GM20431 (cell line): ENCODE results near the gene CDH18.

Experiments used
- in situ Hi-C: fragments of 300-500 bp; cut with MseI, MboI; formaldehyde crosslinking; loops from one replicate; pipeline ENCODE4 v1.15.0; 2020; ENCODE audit warnings: low sequenced_read_pairs; ENCODE audit not compliant: unreplicated experiment

CDH18 gene

DNA sequence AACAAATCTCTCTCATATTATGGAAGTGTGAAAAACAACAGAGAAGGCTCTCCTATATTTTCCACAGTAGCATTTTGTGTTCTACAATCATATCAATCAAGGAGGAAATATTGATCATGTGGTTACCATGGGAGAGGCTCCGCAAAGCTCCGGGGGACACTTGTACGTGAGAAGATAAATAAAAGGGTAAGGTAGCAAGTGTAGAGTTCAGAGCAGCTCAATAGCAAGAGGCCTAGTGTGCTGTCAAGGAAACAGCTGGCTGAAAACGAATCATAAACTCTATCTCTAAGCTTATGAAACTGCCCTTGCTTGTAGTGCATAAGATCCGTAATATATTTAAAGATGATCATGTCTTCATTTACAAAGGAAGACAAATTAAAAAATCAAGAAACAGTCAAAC lies 57.5 kb downstream of the CDH18 start:
- in situ Hi-C loops, result no loop called here

DNA sequence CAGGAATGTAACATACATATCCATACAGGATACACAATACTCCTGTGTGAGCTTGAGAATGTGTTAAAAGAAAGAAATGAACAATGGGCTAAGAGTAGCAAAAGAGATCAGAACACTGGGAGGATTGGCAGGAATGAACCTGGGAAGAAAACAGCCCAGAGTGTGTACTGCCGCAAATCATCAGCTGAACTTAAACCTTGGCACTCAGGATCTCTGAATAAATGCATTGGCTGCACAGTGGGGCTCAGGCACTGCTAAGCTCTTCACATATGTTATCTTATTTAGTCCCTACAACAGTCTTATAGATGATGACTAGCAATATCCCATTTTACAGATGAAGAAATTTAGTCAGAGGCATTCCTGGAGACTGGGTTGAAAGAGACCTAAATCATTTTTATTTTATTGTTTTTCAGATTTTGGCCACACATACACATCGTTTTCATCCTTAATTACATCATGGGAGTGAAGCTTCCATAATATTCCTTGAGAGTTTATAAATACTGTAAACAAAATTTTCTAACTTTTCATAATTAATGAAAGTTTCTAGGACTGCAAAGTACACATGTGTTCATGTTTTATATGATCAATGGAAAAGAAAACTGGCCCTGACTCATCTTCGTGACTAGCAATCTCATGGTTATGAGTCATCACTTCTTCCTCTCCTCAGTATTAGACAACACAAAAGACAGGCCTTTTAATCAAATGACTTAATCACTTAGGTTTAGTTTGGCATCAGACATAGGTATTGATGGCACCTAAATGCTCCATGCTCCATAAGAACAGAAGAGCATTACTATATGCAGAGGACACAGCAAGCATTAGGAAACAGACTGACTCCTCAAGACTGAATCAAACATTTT lies 59.2 kb downstream of the CDH18 start:
- in situ Hi-C loops, result no loop called here

DNA sequence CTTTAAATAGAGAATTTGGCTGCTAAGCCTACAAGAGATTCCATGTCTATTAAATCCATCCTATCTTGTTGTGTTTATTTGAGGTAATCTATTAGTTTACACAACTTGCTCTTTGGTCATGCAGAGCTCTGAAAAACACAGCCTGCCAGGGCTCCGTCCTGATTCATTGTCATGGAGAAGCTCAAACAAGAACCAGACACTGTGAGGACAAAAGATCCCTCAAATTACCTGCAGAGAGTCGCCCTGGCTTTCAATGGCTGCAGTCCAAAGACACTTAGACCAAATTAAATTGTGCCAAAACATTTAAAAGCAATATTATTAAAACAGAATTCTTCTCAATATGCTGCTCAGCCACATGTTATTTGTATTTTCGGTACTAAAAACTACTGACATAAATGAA lies 60.1 kb downstream of the CDH18 start:
- in situ Hi-C loops, result no loop called here

DNA sequence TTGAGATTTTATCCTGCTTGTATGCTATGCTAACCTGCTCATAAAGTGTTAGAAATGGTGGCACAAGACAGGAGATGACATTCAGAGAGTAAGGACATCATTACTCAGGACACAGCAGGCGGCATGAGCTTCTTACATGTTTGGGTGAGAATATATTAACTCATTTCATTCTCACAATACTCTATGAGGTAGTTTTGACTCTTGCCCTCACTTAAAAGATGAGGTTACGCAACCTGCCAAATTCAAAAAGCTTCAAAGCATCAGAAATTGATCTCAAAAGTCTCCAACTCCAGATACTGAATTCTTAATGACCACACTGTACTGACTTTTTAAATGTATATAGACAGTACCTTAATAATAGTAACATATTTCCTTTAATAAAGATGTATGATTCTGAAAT lies 60.8 kb downstream of the CDH18 start:
- in situ Hi-C loops, result no loop called here

DNA sequence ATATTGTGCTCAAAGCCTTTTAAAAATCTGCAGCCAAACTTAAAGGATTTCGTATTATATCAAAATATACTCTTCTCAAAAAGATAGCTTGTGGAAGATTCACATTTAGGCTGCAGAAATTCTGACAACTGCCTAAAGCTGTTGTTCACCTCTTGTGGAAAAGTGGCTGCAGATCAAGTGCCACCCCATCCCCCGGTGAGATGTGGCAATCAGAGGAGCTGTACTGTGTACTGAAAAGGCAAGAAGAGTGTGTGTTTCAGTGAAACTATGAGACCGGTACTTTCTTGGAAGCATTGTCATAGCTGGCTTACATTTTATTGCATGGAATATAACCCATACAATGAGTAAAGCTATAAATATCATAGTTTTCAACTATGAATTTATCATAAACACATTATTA lies 64.3 kb downstream of the CDH18 start:
- in situ Hi-C loops, result no loop called here

DNA sequence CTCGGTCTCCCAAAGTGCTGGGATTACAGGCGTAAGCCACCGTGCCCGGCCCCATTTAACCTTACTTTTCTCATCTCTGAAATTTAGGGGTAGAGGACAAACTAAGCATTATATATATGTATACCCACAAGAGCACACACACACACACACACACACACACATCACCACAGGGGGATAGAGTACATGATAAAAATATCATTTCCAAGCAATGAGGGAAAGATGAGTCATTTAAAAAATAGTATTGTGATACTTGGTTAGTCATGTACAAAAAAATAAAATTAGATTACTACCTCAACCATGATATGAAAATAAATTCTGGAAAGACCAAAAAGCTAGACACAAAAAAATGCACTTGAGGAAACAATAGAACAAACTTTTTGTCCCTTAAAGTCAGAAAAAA lies 67.2 kb downstream of the CDH18 start:
- in situ Hi-C loops, result no loop called here

DNA sequence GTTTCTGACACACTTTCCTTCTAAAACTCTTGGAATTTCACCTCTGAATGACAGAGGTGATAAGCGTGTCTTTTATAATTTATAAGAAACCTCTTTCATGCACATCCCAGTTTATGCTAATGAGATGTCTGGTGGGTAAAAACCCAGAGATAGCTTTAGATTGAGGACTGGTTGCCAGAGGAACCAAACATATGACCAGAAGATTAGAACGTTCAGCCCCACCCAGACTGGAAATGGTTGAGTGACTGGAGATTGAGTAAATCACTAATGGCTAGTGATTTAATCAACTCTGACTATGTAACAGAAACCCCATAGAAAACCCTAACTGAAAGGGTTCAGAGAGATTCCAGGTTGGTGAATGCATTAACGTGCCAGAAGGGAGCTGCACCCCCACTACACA lies 69.2 kb downstream of the CDH18 start:
- in situ Hi-C loops, result no loop called here

DNA sequence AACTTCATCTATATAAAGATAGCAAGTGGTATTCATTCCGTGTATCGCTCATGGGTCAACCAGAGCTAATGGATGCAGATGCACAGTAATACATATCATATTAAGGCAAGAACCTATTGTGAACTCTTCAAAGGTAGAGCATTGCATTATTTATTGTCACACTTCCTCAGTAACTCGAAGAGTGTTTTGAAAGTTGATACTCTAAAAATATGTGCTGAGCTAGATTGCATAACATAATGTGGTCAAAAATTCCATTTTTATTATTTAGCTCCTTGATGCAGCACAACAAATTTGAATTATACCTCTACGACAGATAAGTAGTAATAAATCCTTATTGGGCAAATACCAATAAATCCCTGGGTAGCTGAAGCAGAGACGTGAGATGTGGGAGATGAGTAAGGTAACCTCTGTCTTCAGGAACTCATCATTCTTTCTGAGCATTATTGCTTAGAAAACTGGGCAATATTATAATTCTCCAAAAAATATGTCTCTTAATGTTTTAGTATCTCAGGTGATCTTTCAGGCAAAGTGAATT lies 70.3 kb downstream of the CDH18 start:
- in situ Hi-C loops, result no loop called here

DNA sequence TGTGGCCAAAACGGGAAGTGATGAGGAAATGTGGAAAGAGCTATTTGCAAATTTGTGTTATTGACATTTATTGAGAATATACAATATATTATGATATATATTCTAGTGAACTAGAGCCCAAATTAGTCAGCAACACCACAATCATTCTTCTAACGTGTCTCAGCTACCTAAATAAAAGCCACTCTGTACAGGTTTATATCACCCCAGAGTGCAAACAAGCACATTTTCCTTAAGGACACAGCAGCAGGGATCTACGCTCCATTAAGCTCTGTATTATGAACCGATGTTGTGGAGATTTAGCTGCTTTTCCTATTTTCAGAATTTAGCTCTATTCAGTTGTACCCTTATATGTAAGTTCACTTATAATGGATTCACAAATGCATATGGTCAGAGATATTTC lies 77.9 kb downstream of the CDH18 start:
- in situ Hi-C loops, result no loop called here

DNA sequence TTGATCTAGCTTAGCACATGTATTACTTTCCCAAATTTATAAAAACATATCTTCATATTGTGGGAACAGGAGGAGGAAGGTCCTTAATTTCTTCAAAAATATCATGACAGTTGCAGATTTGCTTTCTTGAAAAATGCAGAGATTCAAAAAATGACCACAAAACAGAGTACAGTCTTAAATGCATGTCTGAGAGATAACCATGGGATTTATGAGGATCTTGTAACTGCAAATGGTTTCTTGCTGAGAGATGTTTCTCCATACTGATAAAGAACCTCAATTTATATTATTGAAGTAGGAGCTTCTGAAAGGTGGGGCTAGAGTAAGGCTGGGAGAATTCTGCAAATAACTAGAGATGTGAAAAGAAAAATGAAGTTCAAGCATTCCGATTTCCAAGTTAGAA lies 83.2 kb downstream of the CDH18 start:
- in situ Hi-C loops, result no loop called here

DNA sequence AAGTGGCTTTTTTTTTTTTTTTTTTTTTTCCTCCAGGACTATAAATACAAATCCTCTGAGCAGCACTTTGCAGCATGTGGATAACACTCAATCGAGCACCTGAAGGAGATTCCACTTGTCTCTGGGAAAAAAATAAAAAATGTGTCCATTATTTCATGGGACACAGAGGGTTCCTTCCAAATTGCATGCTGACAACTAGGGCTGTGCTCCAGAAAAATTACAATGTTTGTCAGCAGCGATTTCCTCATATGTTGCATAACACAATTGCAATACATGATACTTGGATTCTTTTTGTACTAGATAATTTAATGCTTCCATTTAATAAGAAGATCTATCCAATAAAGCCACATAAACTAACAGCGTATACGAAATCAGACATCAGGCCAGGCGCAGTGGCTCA lies 84.4 kb downstream of the CDH18 start:
- in situ Hi-C loops, result no loop called here

DNA sequence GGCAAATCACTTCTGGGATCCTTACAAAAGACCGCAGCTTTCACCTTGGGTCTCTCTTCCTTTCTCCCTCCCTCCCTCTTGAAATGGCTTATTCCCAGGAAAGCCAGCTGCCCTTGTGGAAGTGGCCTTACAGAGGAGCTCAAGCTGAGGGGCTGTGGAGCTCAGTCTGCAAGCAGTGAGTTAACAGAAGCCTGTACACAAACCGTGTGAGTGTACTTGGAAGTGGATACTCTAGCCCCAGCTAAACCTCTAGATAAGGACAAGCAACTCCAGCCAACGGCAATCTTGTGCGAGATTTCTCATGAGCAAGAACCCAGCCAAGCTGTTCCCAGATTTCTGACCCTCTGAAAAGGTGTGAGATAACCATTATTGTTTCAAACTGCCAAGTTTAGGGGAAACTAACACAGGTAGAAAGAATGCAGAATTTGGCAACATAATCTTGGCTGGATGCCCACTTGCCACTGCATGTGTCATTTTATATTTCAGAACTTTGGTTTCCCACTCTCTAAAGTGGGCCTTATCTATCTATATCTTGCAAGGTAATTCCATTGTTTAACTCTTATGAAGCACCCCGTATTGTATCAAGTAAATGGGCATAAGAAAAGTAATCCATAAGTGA lies 85.6 kb downstream of the CDH18 start:
- in situ Hi-C loops, result no loop called here

DNA sequence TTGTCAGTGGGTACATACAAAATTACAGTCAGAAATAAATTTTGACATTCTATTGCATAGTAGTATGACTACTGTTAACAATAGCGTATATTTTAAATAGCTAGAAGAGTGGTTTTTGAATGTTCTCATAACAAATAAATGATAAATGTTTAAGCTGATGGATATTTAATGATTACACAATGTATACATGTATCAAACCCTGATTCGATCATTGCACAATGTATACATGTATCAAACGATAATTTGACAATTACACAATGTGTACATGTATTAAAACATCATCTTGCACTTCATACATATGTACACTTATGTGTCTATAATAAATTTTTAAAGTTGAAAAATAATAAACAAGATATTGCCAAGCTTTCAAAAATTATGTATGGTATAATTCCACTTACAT lies 87.7 kb downstream of the CDH18 start:
- in situ Hi-C loops, result no loop called here

DNA sequence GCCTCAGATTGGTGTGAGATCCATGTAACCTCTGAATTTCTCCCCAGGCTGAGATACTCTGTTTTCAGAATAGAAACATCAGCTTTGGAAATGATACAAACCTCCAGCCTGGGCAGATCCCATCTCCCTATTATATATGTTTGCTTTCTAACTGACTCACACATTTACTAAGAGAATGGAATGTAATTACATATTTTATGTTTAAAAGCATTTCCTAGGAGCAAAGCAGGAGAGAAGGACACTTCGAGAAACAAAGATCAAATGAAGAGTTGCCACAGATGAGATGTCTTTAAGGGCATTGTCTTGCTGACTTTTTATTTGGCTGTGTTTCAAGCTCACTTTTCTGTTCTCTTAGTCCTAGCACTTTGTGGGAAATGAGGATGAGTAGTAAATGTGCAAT lies 96.3 kb downstream of the CDH18 start:
- in situ Hi-C loops, result no loop called here

DNA sequence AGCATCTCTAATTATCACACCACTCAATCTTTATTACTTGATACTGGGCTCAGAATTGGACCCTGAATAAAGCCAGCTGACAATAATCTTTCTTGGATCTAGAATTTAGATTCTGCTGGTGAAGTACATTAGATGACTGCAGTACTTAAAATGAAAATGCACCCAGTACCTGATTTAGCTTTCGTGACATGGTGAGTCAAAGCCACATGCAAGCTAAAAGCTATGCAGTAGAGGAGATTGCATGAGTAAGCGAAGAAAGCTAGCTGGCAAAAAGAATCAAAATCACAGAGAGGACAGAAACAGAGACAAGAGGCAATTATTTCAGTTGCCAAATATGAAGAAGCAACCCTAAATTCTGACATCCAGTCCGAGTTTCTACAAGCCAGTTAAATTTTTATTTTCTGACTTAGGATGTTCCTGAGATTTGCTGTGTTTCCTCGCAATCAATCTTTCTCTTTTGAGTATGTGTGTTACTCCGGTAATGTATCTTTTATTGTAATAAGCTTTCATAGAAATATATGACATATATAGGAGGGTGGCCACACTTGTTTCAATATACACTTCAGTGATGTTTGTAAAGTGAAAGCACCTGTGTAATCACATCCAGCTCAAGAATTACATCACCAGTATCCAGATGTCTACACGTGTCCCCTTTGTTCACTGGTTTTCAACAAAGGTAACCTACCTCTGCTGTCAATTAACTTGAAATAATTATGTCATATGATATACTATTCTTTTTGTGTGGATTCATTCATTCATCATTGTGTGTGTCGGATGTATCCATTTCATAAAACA lies 101.7 kb downstream of the CDH18 start:
- in situ Hi-C loops, result no loop called here

DNA sequence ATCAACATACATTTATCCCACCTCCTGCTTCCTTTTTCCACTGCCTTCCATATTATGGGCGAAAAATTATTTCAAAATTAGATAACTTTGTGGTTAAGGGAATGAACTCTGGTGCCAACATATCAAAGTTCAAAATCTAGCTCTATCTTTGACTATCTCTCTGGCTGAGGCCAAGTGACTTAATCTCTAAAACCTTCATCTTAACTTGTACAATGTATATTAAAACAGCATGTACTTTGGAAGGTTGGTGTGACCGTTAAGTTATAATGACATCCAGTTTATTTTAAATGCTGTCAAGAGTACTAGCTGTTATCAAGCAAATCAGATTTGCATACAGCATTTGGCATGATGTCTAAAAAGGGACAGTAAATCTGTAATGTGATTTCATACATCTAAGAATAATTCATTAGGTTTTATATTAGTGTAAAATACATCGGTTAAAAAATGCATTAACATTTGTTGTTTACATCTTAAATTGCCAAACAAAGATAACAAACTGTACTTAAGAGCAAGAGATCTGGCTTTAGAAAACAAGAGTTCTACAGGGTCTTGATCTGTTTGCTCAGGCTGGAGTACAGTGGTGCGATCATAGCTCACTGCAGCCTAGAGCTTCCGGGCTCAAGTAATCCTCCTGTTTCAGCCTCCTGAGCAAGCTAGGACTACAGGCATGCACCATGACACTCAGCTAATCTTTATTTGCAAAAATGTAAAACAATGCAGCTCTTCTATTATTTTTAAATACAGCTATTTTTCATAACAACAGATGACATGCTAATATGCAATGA lies 102.8 kb downstream of the CDH18 start:
- in situ Hi-C loops, result no loop called here

DNA sequence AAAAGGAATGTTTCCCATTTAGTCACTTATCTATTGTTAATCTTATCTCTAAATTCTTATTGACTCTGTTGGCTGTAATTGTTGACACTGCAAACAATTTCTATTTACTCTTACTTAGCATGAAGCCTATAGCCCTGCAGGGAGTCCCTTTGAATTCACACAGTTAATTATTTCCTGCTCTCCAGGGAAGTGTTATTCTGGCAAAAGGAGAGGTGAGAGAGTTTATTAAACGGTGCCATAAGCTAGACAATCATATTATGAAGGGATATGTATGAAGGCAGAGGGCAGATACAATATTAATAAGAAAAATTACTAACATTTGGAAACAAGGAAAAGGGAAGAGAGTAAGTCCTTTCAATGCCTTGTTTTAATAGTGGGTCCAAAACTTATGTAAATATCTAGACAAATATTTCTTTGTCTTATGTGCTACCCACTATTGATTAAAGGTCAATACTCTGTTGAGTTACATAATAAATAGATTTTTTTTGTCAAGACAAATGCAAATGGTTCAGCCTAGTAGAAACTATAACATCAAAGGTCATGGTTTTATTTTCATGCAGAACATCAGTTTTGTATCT lies 107.1 kb downstream of the CDH18 start:
- in situ Hi-C loops, result no loop called here

DNA sequence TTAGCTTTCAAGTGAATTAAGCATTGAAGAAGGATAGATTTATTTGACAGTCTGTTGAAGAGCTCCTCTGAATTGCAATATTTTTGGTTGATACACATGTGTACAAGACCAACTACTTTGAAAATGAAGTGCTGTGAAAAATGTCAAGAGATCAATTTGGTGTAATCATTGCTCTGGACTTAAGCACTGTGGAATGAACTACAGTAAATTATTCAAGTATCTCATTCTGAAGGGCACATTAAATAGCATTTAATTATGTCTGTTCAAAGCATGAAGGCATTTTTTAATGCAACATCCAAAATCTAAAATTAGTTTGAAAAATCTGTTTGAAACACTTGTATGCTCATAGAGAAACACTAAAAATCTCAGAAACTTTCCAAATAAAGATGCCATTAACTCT lies 107.5 kb downstream of the CDH18 start:
- in situ Hi-C loops, result no loop called here

DNA sequence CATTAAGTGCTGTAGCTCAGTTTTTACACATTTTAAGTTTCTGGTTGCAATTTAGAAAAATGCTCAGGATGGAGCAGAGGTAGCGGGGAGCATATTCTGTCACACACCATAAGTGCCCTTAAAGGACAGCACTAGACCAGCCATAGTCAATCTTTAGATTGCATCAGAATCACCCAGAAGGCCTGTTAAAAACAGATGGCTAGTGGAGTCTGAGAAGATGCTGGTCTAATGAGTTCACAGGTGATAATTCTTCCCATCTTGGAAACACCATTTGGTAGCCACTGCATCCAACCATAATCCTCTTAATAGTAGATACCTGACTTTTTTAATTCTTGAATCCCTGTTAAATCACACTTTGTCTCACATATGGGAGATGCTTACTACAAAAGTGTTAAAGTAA lies 113.2 kb downstream of the CDH18 start:
- in situ Hi-C loops, result no loop called here

DNA sequence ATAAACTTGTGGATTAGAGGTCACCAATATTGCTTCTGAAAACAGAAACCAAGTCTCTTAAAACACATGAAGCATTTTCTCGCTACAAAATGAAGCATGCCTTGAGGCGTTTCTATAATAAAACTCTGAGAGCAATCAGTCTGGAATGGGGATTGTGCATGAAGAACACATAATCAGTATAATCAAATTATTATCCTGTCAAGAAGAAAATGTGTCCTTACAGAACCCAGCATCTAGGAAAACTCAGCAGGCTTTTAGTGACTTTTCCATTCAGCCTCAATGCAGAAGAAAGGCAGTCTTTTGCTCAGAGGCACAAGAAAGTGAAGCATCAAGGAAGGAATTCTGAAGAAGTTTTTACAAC lies 121.9 kb downstream of the CDH18 start:
- in situ Hi-C loops, result no loop called here
